K562 (cell line): Measurements from ENCODE around the gene LRRC4C. TPM values are rescaled to one million over a fixed set of nuclear protein-coding genes. Genes with fewer than 3 reads are reported as not detected.

Source experiments
- ATAC-seq: fragments of 200-7000 bp; cut with Tn5 transposase; 3 replicates; pipeline ENCODE4 v1.9.1; 2020; ENCODE audit warnings: moderate library complexity
- BruUV-seq: library from RNA; stranded (reverse); fragments of 400-500 nt; replicated peaks from 2 replicates; lab custom pipeline; 2021; lab: Mats Ljungman, UMichigan
- CTCF ChIA-PET: fragments of 300-600 bp; formaldehyde crosslinking; extraction: SDS; loops from one replicate; lab custom pipeline; 2021; ENCODE audit warnings: low intra/inter-chr PET ratio; lab: Yijun Ruan, JAX
- POLR2A ChIA-PET: fragments of 300-600, 350-650 bp; sonication (Branson Sonifier 250); formaldehyde crosslinking; extraction: SDS; loops from one replicate; lab custom pipeline; 2021; ENCODE audit warnings: antibody characterized with exemption, inconsistent platforms; lab: Yijun Ruan, JAX
- DNase-seq, 4 experiments: peaks; one replicate each; pipeline versions ENCODE4 v3.0.0 to v3.0.0-alpha.2; 2011 to 2018; ENCODE audit warnings: low spot score in 3 of 4, mixed read lengths in 3 of 4; ENCODE audit errors: extremely low read depth in 1 of 4
- FAIRE-seq: peaks from 2 replicates; lab custom pipeline; 2011; peaks lifted over from hg19 to GRCh38; lab: Jason Lieb, UNC
- H2AFZ ChIP-seq: 2 replicates; pipeline ENCODE4 v1.6.0; 2011; ENCODE audit warnings: low read depth, low read length, control low read depth, inconsistent platforms
- H3K27ac ChIP-seq: fragments of 200-600 bp; 3 replicates; pipeline ENCODE4 v1.8.0; 2011; ENCODE audit warnings: low read depth, mild to moderate bottlenecking, control low read depth, inconsistent platforms, low read length, moderate library complexity, mixed read lengths; ENCODE audit errors: extremely low read depth
- H3K27me3 ChIP-seq, 2 experiments: fragments of 300-600 bp in 1 of 2; 2 replicates in 1 of 2; 3 replicates in 1 of 2; pipeline versions ENCODE4 v1.6.0 to v1.8.0; 2011; ENCODE audit warnings: inconsistent platforms in 2 of 2, low read length in 2 of 2, mild to moderate bottlenecking in 1 of 2, mixed read lengths in 1 of 2, moderate library complexity in 1 of 2; ENCODE audit not compliant: control insufficient read depth in 2 of 2, insufficient read depth in 2 of 2
- H3K36me3 ChIP-seq: fragments of 300-600 bp; 3 replicates; pipeline ENCODE4 v1.8.0; 2011; ENCODE audit warnings: mild to moderate bottlenecking, low read length, inconsistent platforms; ENCODE audit not compliant: control insufficient read depth, insufficient read depth
- H3K4me1 ChIP-seq, 2 experiments: fragments of 200-600 bp in 1 of 2; replicated peaks in 1 of 2; 2 replicates in 1 of 2; 3 replicates in 1 of 2; pipeline versions ENCODE4 v1.5.1 to v1.8.0; 2011; ENCODE audit warnings: inconsistent platforms in 2 of 2, low read length in 2 of 2, mild to moderate bottlenecking in 1 of 2, mixed read lengths in 1 of 2, moderate library complexity in 1 of 2; ENCODE audit not compliant: control insufficient read depth in 2 of 2, insufficient read depth in 2 of 2
- H3K4me2 ChIP-seq: 2 replicates; pipeline ENCODE4 v1.6.1; 2011; ENCODE audit warnings: low read length, control low read depth, inconsistent platforms, mixed read lengths; ENCODE audit not compliant: insufficient read depth
- H3K4me3 ChIP-seq: fragments of 200-600 bp; sonication (generic), shearing (Covaris generic); 2 replicates; pipeline ENCODE4 v1.5.1; 2016; ENCODE audit warnings: control low read depth, inconsistent platforms
- H3K79me2 ChIP-seq: fragments of 200-600 bp; 3 replicates; pipeline ENCODE4 v1.8.0; 2011; ENCODE audit warnings: low read length, inconsistent platforms; ENCODE audit not compliant: control insufficient read depth, insufficient read depth
- H3K9ac ChIP-seq, 2 experiments: 2 replicates each; pipeline versions ENCODE4 v1.6.0 to v1.6.1; 2011; ENCODE audit warnings: low read depth in 2 of 2, low read length in 2 of 2, control low read depth in 1 of 2, inconsistent platforms in 1 of 2, mild to moderate bottlenecking in 1 of 2, mixed read lengths in 1 of 2; ENCODE audit not compliant: insufficient read depth in 1 of 2
- H3K9me1 ChIP-seq: one replicate; pipeline ENCODE4 v1.6.0; 2011; ENCODE audit warnings: inconsistent platforms, mild to moderate bottlenecking, low read length, moderate library complexity; ENCODE audit not compliant: control insufficient read depth, insufficient read depth
- H3K9me3 ChIP-seq: replicated peaks from 2 replicates; pipeline ENCODE4 v1.5.1; 2011; ENCODE audit warnings: low read depth, low read length, inconsistent platforms; ENCODE audit not compliant: control insufficient read depth, insufficient read depth
- H4K20me1 ChIP-seq: replicated peaks from 2 replicates; pipeline ENCODE4 v1.6.1; 2011; ENCODE audit warnings: low read length, inconsistent platforms, mixed read lengths; ENCODE audit not compliant: control insufficient read depth, insufficient read depth
- BCL6 ChIP-seq: fragments of 250-450 bp; sonication (Bioruptor Pico); IDR thresholded peaks from 2 replicates; pipeline ENCODE4 v1.4.0; 2020
- E2F6 ChIP-seq, 2 experiments: IDR thresholded peaks; 2 replicates each; pipeline ENCODE4 v1.6.1; 2011; ENCODE audit warnings: borderline replicate concordance in 1 of 2, control low read depth in 1 of 2, low read depth in 1 of 2, low read length in 1 of 2, mild to moderate bottlenecking in 1 of 2, mixed read lengths in 1 of 2, moderate library complexity in 1 of 2; ENCODE audit not compliant: insufficient read depth in 1 of 2, insufficient read length in 1 of 2, poor library complexity in 1 of 2, severe bottlenecking in 1 of 2; ENCODE audit errors: extremely low read depth in 1 of 2
- FIP1L1 ChIP-seq: fragments of 200-400 bp; formaldehyde crosslinking; IDR thresholded peaks from 2 replicates; pipeline ENCODE4 v1.6.1; 2018; ENCODE audit warnings: mild to moderate bottlenecking, low read depth, low read length; ENCODE audit not compliant: poor library complexity, severe bottlenecking
- FUS ChIP-seq: fragments of 200-400 bp; formaldehyde crosslinking; optimal IDR thresholded peaks from 2 replicates; pipeline ENCODE3; 2017; ENCODE audit warnings: low read depth, low read length
- ILF3 ChIP-seq: fragments of 450-650 bp; IDR thresholded peaks from 2 replicates; pipeline ENCODE4 v1.6.1; 2018; ENCODE audit warnings: antibody characterized with exemption, mild to moderate bottlenecking, moderate library complexity, borderline replicate concordance
- XRCC4 ChIP-seq: IDR thresholded peaks from one replicate; pipeline ENCODE4 v1.6.1; 2011; ENCODE audit not compliant: insufficient read depth, insufficient read length; ENCODE audit errors: extremely low read depth
- ZKSCAN3 ChIP-seq: fragments of 250-450 bp; sonication (Bioruptor Pico); IDR thresholded peaks from 2 replicates; pipeline ENCODE4 v1.4.0; 2020
- WGBS: fragments of 100-300 bp; shearing (Covaris generic); methylation state at CpG from one replicate; pipeline ENCODE4 v1.1.6; 2016; ENCODE audit warnings: low coverage, mixed read lengths; ENCODE audit not compliant: insufficient coverage; ENCODE audit errors: missing lambda C conversion rate; 5-methylcytosine and 5-hydroxymethylcytosine counted together
- in situ Hi-C: fragments of 300-500 bp; cut with MboI; formaldehyde crosslinking; loops from 4 replicates; pipeline ENCODE4 v1.15.0; 2018; ENCODE audit warnings: inconsistent platforms, mixed read lengths
- intact Hi-C: fragments of 100-400 bp; cut with micrococcal nuclease; formaldehyde crosslinking; loops from 2 replicates; pipeline ENCODE4 v1.14.2; 2022
- polyA plus RNA-seq, 8 experiments: library from polyadenylated mRNA; depleted of rRNA in 4 of 8; stranded (reverse) in 5 of 8; unstranded in 3 of 8; fragments of >200 nt; fragmentation: Nextera tagmentation in 2 of 8; fragmentation: Illumina TruSeq in 1 of 8; extraction: Ambion mirVana in 2 of 8; extraction: Trizol in 1 of 8; gene quantifications; 2 replicates each; pipeline versions ENCODE4 v1.2.1 to v1.2.3, GENCODE V29; 2011 to 2014; ENCODE audit warnings: inconsistent platforms in 1 of 8, missing spikeins in 1 of 8
- total RNA-seq, 7 experiments: library from RNA; depleted of rRNA in 6 of 7; stranded (reverse); fragments of >200 nt in 6 of 7; fragmentation: Illumina TruSeq in 2 of 7; extraction: Trizol in 2 of 7; gene quantifications; 2 replicates each; pipeline versions ENCODE4 v1.2.1 to v1.2.3, GENCODE V29; 2011 to 2021; ENCODE audit warnings: low replicate concordance in 1 of 7

LRRC4C gene
- total and polyA plus RNA-seq, 9 of the 15 experiments (the other 6 are each of a cell fraction or from before 2014, with no cell fraction given): not detected

GRCh38 chr11:40397141-40397540 is 1062.3 kb downstream of the LRRC4C start:
- Histone ChIP-seq H3K4me3 (no peak overlapping the region), H3K9me1 (no peaks in the 10 kb centered on the region), H2AFZ (no peak overlapping the region), H3K9me3 (no peaks in the 10 kb centered on the region), H3K27ac (no peak overlapping the region), H3K79me2 (no peaks in the 10 kb centered on the region), H3K4me1 (no peaks in the 10 kb centered on the region), H4K20me1 (no peaks in the 10 kb centered on the region), H3K36me3 (no peaks in the 10 kb centered on the region), H3K27me3 (no peaks in the 10 kb centered on the region), H3K9ac (no peak overlapping the region), H3K4me2 (no peak overlapping the region)
- DNase-seq (no peak), FAIRE-seq (no peak), ATAC-seq (no peak)
- intact Hi-C loops (no loop called here), in situ Hi-C loops (no loop called here)
- no TSS peak for BruUV-seq
- CTCF ChIA-PET: no interaction called here
- WGBS: 0% methylated on average over 3 of the region's 3 CpGs
- TF ChIP-seq FIP1L1 (no peak), FUS (no peak), E2F6 (IDR thresholded peaks at IDR 0.05; ENCODE audit: borderline replicate concordance in 1 of 2, extremely low read depth in 1 of 2, insufficient read depth in 1 of 2, insufficient read length in 1 of 2, low read depth in 1 of 2, low read length in 1 of 2, poor library complexity in 1 of 2, severe bottlenecking in 1 of 2) (no peak), BCL6 (CRISPR knock-in tag) (no peak)
- POLR2A ChIA-PET: no interaction called here

GRCh38 chr11:40393511-40393910 is 1065.9 kb downstream of the LRRC4C start:
- no peaks in the 10 kb centered on the region for H3K36me3 ChIP-seq
- H3K4me2 ChIP-seq: no peak overlapping the region
- H3K4me1 ChIP-seq: no peaks in the 10 kb centered on the region
- no peaks in the 10 kb centered on the region for H4K20me1 ChIP-seq
- H3K9me3 ChIP-seq: no peaks in the 10 kb centered on the region
- POLR2A ChIA-PET: no interaction called here
- no peak overlapping the region for H3K4me3 ChIP-seq
- intact Hi-C loops: no loop called here
- FAIRE-seq: no peak
- no peak for DNase-seq
- CTCF ChIA-PET: no interaction called here
- no peaks in the 10 kb centered on the region for H3K27me3 ChIP-seq
- H3K27ac ChIP-seq: no peak overlapping the region
- H3K9ac ChIP-seq: no peak overlapping the region
- H3K9me1 ChIP-seq: no peaks in the 10 kb centered on the region
- TF ChIP-seq ILF3 (no peak), XRCC4 (no peak), ZKSCAN3 (CRISPR knock-in tag) (no peak)
- TF ChIP-seq, all 486 proteins: peak for 0
- no TSS peak for BruUV-seq
- Histone ChIP-seq H3K79me2 (no peaks in the 10 kb centered on the region), H2AFZ (no peak overlapping the region)
- no peak for ATAC-seq
- WGBS: 3% methylated on average over 3 of the region's 3 CpGs
- in situ Hi-C loops: no loop called here
